Cerebellar nuclear complex (tissue), 1 donor: ENCODE measurements around the gene CCDC158.
"Not testable (repeated sequence)": the region's sequence is repeated elsewhere in the genome, so short reads cannot be mapped to it uniquely, and the experiment has no call there.

Source experiments
- DNase-seq, 2 experiments: peaks; one replicate each; lab custom pipeline; 2025; lab: John Stamatoyannopoulos, UW

The CCDC158 gene

DNA sequence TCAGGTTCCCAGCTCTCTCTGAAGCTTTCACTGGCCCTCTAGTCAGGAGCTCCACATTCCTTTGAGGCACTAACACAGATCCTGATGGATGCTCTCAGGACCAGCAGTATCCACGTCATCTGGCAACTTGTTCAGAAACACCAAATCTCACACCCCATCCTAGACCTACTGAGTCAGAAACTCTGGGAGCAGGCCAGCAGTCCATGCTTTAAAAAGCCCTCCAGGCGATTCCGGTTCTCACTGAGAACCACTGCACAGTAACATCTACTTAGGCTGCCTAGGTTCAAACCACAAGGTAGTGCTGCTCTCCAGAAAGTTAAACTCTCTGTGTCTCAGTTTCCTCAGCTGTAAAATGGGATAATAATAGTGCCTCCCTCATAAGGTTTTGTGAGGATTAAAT lies 55.3 kb downstream of the CCDC158 start:
- no peak for DNase-seq

DNA sequence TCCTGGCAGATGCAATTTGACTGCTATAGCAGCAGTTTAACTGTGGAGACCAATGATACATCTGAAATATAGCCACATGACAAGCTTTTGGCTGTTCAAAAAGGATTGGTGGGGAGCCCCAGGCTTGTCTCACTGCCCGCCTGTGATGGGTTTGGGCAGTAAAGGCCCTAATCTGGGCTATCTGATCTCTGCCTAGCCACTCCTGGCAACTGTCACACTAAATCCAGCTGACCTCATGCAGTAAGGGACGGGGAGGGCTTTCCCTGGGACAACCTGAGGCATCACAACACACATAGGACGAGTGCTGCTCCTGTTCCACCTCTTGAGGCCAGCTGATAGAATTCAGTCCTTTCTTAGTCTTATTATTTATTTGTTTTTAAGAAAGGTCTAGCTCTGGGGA lies 56.2 kb downstream of the CCDC158 start:
- no peak for DNase-seq

DNA sequence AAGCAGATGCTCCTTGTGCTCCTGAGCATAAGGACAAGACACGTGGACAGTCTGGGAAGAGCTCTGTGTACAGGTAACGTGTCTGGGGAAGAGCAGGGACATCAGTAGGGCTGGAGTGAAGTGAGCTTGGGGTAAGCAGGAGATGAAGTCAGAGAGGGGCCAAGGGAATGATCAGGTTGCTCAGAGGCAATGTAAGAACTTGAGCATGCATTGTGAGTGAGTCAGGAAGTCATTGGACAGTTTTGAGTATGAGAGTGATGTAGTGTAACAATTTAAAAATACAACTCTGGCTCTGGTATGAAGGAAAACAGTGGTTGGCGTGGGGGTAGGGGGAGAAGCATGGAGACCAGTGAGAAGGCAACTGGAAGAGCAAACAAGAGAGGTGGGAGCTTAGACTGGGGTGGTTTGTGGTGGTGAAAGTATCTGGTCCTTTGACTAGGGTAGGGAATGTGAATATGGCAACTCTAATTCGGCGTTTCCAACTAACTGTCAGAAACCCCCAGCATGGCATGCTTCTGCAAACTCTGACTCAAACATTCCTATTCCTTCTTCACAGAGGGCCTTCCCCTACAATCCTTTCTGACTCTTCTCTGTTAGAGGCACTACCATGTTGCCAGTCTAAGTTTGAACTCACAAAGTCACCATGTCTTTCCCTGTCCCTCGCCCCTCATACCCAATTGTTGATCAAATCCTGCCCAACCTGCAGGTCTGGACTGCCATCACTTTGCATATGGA lies 57.2 kb downstream of the CCDC158 start:
- DNase-seq: no peak

DNA sequence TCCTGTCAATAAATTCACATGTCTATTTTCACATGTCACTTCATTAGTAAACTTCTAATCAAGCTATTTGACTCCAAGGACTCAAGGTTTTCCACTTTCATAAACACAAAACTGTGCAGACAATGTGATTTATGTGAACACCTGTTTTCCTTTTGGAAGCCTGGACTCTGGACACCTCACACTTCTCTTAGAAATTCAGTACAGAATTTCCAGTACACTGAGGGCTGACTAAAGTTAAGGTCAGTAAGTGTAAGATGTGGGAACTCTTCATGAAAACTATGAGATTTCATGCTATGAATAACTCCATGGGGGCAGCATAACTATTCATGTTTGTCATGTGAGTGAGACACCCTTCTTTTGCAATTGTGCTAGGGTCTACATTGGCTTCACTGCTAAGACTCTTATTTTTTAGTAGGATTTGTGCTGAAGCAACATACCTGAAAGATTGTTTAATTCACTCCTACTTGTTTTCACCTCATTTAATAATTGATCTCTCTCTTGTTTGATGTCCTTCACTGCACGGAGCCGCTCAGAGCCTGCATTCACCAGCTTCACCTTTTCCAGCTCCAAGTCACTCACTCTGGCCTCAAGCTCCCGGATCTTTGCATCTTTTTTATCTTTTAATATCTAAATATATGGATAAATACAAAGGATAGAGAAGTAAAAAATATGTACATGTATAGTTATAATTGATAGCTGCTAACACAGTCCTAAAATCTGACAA lies 59.1 kb downstream of the CCDC158 start:
- no peak for DNase-seq

DNA sequence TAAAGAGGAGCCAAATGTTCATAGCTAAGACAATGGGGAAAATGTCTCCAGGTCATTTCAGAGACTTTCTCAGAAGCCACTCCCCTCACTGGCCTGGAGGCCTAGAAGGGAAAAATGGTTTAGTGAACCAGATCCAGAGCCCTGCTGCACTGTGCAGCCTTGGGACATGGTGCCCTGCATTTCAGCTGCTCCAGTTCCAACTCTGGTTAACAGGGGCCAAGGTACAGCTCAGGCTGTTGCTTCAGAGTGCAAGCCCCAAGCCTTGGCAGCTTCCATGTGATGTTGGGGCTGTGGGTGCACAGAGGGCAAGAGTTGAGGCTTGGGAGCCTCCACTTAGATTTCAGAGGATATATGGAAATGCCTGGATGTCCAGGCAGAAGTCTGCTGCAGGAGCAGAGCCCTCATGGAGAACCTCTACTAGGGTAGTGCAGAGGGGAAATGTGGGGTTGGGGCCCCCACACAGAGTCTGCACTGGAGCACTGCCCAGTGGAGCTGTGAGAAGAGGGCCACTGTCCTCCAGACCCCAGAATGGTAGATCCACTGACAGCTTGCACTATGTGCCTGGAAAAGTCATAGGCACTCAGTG lies 61.0 kb downstream of the CCDC158 start:
- DNase-seq: not testable (repeated sequence)

DNA sequence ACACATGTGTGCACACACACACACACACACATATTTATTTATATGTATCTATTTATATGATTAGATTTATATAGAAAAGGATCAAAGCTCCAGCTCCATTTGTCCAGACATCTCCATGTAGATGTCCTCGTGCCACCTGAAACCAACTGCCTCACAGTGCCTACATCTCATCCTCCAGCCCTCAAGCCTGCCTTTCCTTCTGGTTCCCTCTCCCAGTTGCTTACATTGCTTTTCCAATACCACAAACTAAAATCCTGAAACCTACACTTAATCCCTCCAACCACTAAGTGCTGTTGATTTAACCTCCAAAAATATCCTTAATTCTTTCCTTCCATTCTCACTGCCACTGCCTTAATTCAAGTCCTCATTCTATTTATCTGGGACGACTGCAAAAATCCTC lies 63.0 kb downstream of the CCDC158 start:
- no peak for DNase-seq

DNA sequence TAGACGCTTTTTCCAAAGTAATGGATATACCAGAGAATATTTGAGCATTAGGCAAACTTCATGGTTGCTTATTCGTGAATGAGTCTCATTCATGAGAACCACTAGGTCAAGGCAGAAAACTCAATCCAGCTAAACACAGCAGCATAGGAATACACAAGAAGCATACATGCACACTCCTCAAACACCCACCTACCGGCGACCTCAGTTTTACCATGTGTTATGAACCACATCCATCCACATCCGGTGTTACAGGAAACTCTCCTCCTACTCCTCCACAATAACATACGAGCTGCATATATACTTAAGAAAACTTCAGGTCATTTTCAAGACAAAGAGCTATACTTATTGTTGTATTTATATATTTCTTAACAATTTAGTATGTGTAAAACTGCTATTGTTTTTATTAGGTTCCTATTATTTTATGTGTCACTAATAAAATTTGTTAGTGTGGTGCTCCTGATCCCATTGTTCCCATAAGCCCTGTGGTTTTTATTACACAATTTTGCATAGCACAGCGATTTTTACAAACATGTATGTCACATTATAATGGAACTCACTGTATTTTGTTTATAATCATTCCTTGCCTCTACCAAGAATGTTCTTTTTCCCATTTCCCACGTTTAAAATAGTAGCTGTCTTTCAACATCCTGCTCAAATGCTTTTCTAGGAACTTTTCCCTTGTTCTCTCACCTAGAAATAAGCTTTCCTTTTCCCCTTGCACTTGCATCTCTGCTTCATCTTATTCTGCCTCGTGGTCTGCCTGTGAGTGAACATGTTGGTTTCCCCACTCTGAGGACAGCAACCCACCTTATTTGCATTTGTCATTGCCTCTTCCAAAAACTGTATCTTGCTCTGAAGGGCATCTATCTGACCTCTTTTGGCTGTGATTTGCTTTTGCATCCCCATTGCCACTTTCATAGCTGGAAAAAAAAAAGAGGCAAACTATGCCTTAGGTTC lies 66.1 kb downstream of the CCDC158 start:
- no peak for DNase-seq

DNA sequence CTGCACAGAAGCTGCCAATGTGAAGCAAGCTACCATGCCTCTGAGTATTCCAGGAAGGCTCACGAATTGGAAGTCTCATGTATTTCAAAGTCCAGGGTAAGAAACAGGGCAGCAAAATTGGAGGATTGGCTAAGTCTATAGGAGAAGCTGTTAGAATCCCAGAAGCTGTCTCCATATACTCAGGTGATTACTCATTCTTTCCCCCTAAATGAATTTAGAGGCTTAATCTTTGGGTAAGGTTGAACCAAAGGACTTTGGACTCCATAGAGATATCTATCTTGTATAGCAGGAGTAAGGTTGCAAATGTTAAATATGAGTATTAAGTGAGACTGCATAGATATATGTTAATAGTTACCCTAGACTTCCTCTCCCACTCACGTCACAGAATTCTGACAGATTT lies 78.1 kb downstream of the CCDC158 start:
- no peak for DNase-seq

DNA sequence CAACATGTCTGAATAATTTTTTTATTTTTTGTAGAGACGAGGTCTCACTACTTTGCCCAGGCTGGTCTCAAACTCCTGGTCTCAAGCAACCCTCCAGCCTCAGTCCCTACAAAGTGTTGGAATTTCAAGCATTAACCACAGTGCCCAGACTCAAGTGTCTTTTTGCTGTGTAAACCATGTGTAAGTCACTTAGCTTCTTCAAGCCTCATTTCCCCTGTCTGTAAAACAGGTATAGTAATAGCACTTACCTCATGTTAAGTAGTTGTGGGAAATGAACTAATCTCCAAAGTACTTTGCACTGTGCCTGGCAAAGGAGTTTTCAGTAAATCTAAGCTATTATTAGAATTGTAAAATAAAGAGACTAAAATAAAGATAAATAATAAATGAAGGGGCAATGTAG lies 78.8 kb downstream of the CCDC158 start:
- no peak for DNase-seq

DNA sequence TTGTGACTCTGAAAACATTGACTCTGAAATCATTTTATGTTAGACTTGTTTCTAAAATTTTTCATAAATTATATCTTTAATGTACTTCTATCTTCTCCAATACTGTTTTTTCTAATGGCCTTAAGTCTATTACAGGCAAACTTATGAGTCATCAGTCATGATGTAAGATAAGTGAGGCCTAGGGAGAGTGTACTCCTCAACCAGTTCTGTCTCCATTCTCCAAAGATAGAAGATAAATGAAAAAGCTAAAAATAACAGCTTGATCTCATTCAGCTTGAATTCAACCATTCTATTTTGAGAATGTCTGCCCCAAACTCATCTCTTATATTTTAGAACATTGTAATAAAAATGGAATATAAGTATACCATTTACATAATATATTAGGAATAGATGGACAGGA lies 79.9 kb downstream of the CCDC158 start:
- DNase-seq: no peak

DNA sequence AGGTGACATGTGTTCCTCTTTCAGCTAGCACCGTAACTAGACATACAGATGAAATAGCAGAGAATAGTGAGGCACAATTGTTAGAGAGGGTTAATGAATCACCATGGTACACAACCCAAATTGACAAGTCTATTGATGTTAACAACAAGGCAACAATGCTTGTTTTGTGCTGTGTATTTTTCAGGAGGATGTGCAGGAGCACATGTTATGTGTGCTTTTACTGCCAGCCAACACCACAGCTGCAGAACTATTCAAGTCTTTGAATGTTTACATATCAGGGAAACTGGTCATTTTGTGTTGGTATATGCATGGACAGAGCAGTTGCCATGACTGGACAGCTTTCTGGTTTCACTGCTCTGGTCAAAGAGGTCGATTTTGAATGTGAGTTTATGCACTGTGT lies 81.6 kb downstream of the CCDC158 start:
- no peak for DNase-seq

DNA sequence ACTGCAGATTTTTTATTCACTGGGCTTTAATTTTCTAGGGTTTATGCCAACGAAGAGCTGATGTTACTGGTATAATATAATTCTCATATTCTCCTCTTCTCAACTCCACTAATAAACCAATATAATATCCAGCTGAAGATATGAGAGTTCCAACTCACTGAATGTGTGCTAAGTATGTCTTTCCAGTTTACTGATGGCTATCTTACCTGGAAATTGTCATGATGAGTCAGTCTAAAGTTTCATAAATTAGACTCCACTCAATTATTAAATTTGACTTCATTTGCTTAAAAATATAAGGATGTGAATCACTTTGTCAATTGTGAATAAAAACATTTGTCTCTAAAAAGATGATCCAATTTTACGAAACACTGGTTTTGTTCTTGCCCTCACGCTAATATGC lies 86.1 kb downstream of the CCDC158 start:
- no peak for DNase-seq

DNA sequence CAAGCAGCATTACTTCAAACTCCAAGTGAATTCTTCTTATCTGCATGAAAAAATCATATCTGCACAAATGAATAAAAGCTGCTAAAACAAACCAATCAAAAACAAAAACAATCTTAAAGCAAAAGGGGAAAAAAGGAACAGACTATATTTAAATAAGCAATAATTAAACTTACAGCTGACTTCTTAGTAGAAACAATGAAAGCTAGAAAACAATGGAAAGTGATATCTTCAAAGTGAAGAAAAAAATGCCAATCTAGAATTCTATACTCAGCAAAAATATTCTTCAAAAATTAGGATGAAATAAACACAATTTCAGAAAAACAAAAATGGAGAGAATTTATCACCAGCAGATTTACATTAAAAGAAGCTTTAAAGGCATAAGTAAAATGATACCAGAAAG lies 94.4 kb downstream of the CCDC158 start:
- DNase-seq: no peak

DNA sequence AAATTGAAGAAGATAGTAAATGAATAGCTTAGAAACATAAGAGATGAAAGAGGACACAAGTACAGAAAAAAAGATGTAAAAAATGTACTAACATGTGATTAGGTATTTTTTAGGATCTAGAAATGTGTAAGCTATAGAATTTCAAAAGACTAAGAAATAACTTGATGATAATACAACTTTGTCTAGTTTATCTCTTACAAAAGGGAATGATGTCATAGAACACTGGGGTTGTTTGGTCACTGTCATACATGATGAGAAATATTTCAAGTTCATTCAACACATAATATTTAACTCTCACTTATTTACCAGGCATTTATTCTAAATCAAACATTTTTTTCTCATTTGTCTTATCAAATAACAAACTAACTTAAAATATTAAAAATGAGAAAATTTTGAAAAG lies 95.9 kb downstream of the CCDC158 start:
- no peak for DNase-seq

DNA sequence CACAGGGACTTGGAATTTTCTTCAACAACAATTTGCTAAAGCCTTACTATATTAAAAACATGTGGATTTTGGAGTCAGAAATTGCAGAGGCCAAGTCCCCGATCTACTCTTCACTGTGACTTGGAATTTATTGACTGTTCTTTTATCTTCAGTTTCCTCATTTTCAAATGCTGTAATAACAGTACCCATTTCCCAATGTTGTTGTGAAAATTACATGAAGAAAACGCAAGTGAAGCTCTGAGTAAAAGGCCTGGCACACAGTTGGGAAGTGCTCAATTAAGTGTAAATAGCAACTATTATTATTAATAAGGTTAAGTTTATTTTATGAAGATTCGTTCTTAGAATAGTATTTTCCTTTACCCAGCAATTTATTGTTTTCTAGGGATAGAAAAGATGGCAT lies 98.7 kb downstream of the CCDC158 start:
- DNase-seq: no peak

DNA sequence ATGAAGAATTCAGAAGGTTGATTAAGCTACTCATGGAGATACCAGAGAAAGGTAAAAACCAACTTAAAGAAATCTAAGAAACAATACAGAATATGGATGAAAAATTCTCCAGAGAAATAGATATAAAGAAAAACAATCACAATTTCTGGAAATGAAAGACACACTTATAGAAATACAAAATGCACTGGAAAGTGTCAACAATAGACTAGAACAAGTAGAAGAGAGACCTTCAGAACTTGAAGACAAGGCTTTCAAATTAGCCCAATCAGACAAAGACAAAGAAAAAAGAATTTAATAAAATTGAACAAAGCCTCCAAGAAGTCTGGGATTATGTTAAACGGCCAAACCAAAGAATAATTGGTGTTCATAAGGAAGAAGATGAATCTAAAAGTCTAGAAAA lies 104.8 kb downstream of the CCDC158 start:
- DNase-seq: no peak

DNA sequence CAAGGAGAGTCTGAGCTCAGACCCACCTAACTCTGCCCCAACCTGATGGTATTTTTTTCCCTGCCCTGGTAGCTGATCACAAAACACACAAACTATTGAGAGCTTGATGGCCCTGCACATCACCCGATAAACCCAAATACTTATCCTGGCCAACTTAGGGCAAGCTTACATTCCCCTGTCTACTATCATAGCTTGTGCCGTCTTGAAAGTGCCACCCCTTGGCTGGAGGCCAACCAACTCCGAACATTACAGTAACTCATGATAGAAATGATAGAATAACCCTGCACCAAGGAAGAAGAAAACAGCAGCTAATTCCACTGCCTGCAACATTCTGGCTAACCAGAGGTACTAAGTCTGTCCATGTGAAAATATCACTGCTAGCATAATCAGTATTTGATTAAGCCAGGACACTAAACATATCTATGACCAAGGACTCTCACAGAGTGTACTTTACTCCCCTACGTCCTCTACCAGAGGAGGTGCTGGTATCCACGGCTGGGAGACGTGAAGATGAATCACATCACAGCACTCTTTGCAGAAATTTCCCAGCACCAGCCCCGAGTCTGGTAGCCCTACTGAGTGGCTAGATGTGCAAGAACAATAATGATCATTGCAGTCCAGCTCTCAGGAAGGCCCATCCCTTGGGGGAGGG lies 105.5 kb downstream of the CCDC158 start:
- DNase-seq: no peak

DNA sequence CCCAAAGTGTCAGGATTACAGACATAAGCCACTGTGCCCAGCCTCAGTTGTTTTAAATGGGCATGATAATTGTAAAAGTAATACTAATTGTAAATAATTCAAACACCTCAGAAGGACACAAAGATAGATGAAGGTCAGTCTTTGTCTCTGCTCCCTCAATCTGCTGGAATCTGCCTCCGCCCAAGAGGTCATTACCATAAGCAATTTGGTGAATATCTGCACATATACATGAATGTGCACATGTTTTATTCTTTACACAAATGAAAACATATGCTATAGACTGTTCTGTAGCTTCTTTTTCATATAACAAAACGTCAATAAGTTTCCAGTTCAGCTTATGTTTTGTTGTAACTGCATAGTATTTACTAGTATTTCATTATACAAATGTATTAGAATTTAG lies 107.4 kb downstream of the CCDC158 start:
- DNase-seq: no peak

DNA sequence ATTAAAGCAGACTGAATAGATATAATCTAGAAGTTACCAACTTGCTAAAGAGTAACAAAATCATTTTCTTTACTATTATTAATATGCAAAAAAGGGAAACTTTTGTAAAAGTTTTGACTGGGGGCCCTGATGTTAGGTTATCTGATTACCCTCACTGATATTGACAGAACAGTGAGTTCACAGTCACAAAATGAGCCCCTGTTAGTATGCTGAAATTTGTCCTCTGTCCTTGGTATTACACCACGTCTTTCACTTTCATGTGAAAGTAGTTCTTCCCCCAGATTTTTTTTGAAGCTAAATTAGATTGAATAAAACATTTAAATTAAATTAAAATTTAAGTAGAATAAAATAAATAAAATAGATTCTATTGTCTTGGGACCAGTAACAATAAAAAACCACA lies 108.5 kb downstream of the CCDC158 start:
- no peak for DNase-seq

DNA sequence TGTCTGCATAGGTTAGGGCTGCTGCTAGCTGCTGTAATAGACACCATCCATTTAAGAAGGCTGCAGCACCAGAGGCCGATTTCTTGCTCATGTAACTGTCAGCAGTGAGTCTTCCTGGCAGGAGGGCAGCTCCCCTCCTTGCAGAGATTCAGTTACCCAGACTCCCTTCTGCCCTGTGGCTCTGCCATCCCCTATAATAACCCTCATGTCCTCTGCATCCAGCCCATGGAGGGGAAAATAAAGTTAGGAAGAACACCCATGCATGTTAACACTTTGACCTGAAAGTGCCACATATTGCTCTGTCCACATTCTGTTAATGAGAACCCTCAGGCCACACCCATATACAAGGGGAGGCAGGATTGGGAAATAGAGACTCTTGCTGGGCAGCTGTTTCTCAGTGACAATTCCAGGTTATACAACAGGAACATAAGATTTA lies 109.0 kb downstream of the CCDC158 start:
- DNase-seq: no peak

DNA sequence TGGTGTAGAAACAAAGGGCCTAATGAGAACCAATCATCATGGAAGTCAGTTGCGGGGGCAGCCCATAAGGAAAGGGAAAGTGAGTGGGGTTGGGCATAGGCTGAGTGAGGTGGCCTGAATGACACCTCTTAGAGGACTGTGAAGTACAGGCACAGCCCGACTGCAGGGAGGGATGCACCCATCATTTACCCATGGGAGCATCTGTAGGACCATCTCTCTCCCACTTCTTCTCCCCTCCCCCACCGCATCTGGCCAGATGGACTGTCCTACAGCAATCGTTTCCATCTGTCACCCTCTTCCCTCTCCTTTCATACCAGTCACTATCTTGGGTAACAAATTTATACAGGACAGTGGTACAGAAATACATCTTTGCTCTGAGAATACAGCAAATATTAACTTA lies 110.3 kb downstream of the CCDC158 start:
- DNase-seq: no peak
